HEK293T (cell line): Measurements from ENCODE around the gene SLMAP.

Experiments
- BHLHE40 ChIP-seq: fragments of 450-650 bp; IDR thresholded peaks from 2 replicates; pipeline ENCODE4 v1.6.1; 2016; ENCODE audit warnings: mild to moderate bottlenecking, moderate library complexity, borderline replicate concordance
- FOXM1 ChIP-seq: fragments of 450-650 bp; IDR thresholded peaks from 2 replicates; pipeline ENCODE4 v1.6.1; 2017; ENCODE audit warnings: mild to moderate bottlenecking, borderline replicate concordance
- LEF1 ChIP-seq: fragments of 450-650 bp; IDR thresholded peaks from 2 replicates; pipeline ENCODE4 v1.6.1; 2017; ENCODE audit warnings: mild to moderate bottlenecking, borderline replicate concordance
- SP1 ChIP-seq: fragments of 450-650 bp; IDR thresholded peaks from 2 replicates; pipeline ENCODE4 v1.6.1; 2017
- SUZ12 ChIP-seq: fragments of 450-650 bp; IDR thresholded peaks from 2 replicates; pipeline ENCODE4 v1.6.1; 2016; ENCODE audit warnings: mild to moderate bottlenecking
- TARDBP ChIP-seq: fragments of 450-650 bp; IDR thresholded peaks from 2 replicates; pipeline ENCODE4 v1.6.1; 2016
- TF ChIP-seq, protein P1 (sequence below): fragments of 450-650 bp; IDR thresholded peaks from 2 replicates; pipeline ENCODE4 v1.6.1; 2016

DNA sequence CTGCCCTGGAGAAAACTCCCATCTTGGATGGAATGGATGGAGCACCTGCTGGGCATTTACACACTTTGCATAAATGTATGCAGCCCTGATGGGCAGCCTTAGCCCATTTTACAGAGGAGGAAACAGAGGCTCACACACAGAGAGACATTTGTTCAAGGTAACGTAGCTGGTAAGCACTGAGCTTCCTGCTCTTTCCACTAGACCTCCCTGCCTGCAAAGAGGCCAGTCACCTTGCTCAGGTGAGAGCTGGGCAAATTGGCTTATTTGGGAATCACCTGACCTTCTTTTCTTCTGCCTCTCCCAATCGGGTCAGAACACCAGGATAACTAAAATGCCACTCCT is 200.7 kb downstream of the SLMAP start:
- TF ChIP-seq BHLHE40 (no peak), SUZ12 (no peak), SP1 (no peak), TARDBP (no peak), FOXM1 (no peak), LEF1 (no peak)
- TF ChIP-seq, protein P1, sequence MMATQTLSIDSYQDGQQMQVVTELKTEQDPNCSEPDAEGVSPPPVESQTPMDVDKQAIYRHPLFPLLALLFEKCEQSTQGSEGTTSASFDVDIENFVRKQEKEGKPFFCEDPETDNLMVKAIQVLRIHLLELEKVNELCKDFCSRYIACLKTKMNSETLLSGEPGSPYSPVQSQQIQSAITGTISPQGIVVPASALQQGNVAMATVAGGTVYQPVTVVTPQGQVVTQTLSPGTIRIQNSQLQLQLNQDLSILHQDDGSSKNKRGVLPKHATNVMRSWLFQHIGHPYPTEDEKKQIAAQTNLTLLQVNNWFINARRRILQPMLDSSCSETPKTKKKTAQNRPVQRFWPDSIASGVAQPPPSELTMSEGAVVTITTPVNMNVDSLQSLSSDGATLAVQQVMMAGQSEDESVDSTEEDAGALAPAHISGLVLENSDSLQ = no peak
